Glutamatergic neuron (in vitro differentiated cells): ENCODE measurements around the gene RCAN2. TPM values are rescaled to one million over a fixed set of nuclear protein-coding genes. Genes with fewer than 3 reads are reported as not detected.

Experiments used
- DNase-seq: peaks from one replicate; pipeline ENCODE4 v3.0.0; 2022
- H3K27ac Mint-ChIP-seq: one replicate; pipeline ENCODE4 v1.8.0; 2020; ENCODE audit warnings: mild to moderate bottlenecking, mixed read lengths, inconsistent platforms; ENCODE audit not compliant: unreplicated experiment
- H3K27me3 Mint-ChIP-seq: one replicate; pipeline ENCODE4 v1.8.0; 2020; ENCODE audit warnings: mild to moderate bottlenecking, moderate library complexity, mixed read lengths, inconsistent platforms; ENCODE audit not compliant: unreplicated experiment
- H3K36me3 Mint-ChIP-seq: one replicate; pipeline ENCODE4 v1.8.0; 2020; ENCODE audit warnings: mild to moderate bottlenecking, mixed read lengths, inconsistent platforms; ENCODE audit not compliant: unreplicated experiment
- H3K4me1 Mint-ChIP-seq: one replicate; pipeline ENCODE4 v1.8.0; 2020; ENCODE audit warnings: mild to moderate bottlenecking, low read depth, mixed read lengths, inconsistent platforms; ENCODE audit not compliant: unreplicated experiment
- H3K4me3 Mint-ChIP-seq: one replicate; pipeline ENCODE4 v1.8.0; 2020; ENCODE audit warnings: mild to moderate bottlenecking, mixed read lengths, inconsistent platforms; ENCODE audit not compliant: unreplicated experiment
- H3K9me3 Mint-ChIP-seq: one replicate; pipeline ENCODE4 v1.8.0; 2020; ENCODE audit warnings: mild to moderate bottlenecking, moderate library complexity, mixed read lengths, inconsistent platforms; ENCODE audit not compliant: unreplicated experiment
- total RNA-seq: library from RNA; stranded (reverse); fragmentation: NEBNext Ultra II Directional; extraction: Animal tissue kit (Norgen Biotek cat#: 25700); gene quantifications from one replicate; pipeline ENCODE4 v1.2.1, GENCODE V29; 2021; ENCODE audit not compliant: unreplicated experiment
- TF ChIP-seq, protein P1 (sequence below): fragments of 200-600 bp; sonication (generic); IDR thresholded peaks from one replicate; pipeline ENCODE4 v1.5.0; 2021; ENCODE audit not compliant: partially characterized antibody, unreplicated experiment

Gene RCAN2
- total RNA-seq, 1 donor from 2014 or later: 21.6 TPM

DNA sequence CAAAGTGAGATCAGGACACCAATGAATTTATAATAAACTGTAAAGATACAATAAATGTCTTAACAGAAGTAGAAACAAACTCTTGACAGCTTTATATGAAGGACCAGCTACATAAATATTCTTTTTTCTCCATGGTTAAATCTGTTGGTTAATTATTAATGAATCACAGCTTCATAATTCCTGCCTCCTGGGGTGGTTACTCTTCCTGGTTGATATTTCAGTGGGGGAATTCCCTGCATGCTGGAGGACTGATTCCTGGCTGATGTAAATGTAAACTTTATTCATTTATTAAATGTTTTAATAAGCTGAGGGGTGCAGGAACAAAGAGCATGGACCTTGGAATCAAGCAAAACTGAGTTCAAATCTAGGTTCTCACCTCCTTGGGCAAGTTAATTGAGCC is 16.2 kb upstream of the RCAN2 start:
- Mint-ChIP-seq H3K9me3 (peaks cover 1% of the 10 kb centered on the region), H3K27me3 (no peaks in the 10 kb centered on the region), H3K36me3 (no peaks in the 10 kb centered on the region), H3K4me1 (no peaks in the 10 kb centered on the region), H3K4me3 (no peak overlapping the region), H3K27ac (no peak overlapping the region)
- TF ChIP-seq, protein P1, sequence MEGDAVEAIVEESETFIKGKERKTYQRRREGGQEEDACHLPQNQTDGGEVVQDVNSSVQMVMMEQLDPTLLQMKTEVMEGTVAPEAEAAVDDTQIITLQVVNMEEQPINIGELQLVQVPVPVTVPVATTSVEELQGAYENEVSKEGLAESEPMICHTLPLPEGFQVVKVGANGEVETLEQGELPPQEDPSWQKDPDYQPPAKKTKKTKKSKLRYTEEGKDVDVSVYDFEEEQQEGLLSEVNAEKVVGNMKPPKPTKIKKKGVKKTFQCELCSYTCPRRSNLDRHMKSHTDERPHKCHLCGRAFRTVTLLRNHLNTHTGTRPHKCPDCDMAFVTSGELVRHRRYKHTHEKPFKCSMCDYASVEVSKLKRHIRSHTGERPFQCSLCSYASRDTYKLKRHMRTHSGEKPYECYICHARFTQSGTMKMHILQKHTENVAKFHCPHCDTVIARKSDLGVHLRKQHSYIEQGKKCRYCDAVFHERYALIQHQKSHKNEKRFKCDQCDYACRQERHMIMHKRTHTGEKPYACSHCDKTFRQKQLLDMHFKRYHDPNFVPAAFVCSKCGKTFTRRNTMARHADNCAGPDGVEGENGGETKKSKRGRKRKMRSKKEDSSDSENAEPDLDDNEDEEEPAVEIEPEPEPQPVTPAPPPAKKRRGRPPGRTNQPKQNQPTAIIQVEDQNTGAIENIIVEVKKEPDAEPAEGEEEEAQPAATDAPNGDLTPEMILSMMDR: no peak
- no peak for DNase-seq

DNA sequence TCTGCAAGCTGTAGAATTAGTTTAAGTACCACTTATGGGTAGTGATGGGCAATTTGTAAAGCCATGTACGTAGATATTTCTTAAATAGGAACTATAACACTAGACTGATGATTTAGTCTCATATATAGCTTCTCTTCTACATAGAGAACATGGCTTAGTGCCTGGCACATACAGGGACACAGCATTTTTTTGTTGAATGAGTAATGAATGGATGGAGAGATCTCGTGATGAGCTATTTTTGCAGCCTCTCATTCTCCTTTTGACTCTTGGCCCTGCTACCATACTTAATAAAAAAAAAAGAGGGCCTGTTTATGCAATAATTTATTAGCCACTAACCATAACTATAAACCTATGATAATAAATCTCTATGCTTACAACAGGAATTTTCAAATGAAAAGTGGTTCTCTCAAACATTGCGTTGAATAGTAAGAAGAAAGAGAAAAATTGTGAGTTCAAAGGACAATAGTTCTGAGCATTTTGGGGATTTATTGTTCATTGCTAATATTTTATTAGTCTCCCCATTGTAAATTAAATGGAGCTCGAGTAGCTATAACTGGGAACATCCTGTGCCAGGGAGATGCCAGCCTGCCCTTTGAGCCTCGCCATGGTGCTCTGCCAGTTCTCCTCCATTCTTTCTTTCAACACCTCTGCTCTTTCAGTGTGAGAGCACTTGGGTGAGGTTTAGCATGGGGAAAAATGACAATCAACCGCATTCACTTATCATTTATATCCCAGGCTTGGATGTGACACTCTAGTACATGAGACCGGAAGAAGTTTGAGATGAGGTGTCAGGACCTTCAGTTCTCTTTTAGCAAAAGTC is 14.7 kb upstream of the RCAN2 start:
- H3K4me1 Mint-ChIP-seq: no peaks in the 10 kb centered on the region
- no peak overlapping the region for H3K4me3 Mint-ChIP-seq
- no peaks in the 10 kb centered on the region for H3K36me3 Mint-ChIP-seq

DNA sequence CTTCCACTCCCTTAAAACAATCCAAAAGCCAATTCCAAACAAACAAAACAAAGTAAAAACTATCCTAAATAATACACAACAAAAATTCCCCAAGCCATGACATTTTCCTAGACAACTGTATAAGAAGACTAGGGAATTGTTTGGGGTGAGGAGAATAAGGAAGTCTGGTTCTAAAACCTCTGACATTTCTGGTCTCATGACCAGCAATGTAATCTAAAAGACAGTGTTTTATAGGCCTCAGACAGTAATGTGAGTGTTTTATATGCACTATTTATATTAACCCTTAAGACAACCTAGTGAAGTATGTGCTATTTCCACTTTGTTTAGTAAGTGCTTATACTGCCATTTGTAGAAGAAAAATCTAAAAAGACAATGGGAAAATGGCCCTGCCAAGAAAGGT is 13.0 kb upstream of the RCAN2 start:
- H3K4me3 Mint-ChIP-seq: no peak overlapping the region
- H3K27me3 Mint-ChIP-seq: no peaks in the 10 kb centered on the region
- no peaks in the 10 kb centered on the region for H3K4me1 Mint-ChIP-seq
- DNase-seq: no peak
- peaks cover 1% of the 10 kb centered on the region for H3K9me3 Mint-ChIP-seq
- no peak overlapping the region for H3K27ac Mint-ChIP-seq
- TF ChIP-seq, protein P1: no peak
- no peaks in the 10 kb centered on the region for H3K36me3 Mint-ChIP-seq

More for the DNA sequence above, 14.7 kb upstream of the RCAN2 start:
- H3K27me3 Mint-ChIP-seq: no peaks in the 10 kb centered on the region
- DNase-seq: no peak
- no peak overlapping the region for H3K27ac Mint-ChIP-seq
- H3K9me3 Mint-ChIP-seq: peaks cover 1% of the 10 kb centered on the region
- TF ChIP-seq, protein P1: no peak

DNA sequence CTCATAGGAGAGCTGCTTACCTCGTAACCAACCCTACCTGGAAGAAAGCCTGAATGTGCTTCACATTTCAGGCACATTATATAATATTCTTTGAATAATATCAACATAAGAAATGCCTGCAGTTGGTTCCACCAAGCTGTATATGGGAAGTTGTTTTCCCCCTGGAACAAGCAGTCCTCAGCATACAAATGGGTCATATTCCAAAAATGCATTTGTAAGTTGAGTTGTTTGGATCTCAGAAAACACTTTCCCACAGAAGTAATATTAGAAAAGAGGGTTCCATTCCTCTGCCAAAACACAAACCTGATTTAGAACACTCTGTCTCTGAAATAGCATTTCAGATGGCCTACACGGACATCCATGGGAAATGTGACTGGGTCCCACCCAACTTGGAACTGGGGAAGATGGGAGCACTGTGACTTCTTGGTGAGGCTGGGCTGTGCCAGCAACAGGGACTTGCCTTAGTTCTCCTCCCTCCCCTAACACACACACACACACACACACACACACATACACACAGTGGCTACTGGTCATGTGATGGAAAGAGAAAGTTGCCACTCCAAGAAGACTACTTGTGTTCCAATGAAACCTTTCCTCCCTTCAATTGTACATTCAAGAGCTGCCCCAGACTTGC is 11.4 kb upstream of the RCAN2 start:
- no peaks in the 10 kb centered on the region for H3K27me3 Mint-ChIP-seq
- no peak overlapping the region for H3K4me3 Mint-ChIP-seq
- TF ChIP-seq, protein P1: no peak
- H3K4me1 Mint-ChIP-seq: no peaks in the 10 kb centered on the region
- peaks cover 1% of the 10 kb centered on the region for H3K9me3 Mint-ChIP-seq
- DNase-seq: no peak
- H3K36me3 Mint-ChIP-seq: no peaks in the 10 kb centered on the region
- no peak overlapping the region for H3K27ac Mint-ChIP-seq
